Activated CD8-positive, alpha-beta memory T cell treated with anti-CD3 and anti-CD28 coated beads for 24 hours (primary cell): ENCODE results near the gene CDH8.

Source experiments
- DNase-seq: peaks from one replicate; pipeline ENCODE4 v3.0.0-alpha.2; 2020

The CDH8 gene

GRCh38 chr16:62036101-62036801 is at the start of gene CDH8:
Gene CDH8 (minus strand): TSS chr16:62036438. CDS start chr16:62021403, 15,035 bp downstream.
- no peak for DNase-seq

- no peak for DNase-seq
Observed at GRCh38 chr16:62079236-62079635, 43.0 kb upstream of the CDH8 start.

- no peak for DNase-seq
Observed at GRCh38 chr16:62077998-62078397, 41.8 kb upstream of the CDH8 start.

- no peak for DNase-seq
Observed at GRCh38 chr16:62076886-62077285, 40.6 kb upstream of the CDH8 start.

- no peak for DNase-seq
Observed at GRCh38 chr16:62068747-62069146, 32.5 kb upstream of the CDH8 start.

- DNase-seq = no peak
Observed at GRCh38 chr16:62067981-62068380, 31.7 kb upstream of the CDH8 start.

GRCh38 chr16:62067182-62067581 is 30.9 kb upstream of the CDH8 start:
- no peak for DNase-seq

- no peak for DNase-seq
Observed at GRCh38 chr16:62066747-62067146, 30.5 kb upstream of the CDH8 start.

- no peak for DNase-seq
Observed at GRCh38 chr16:62064173-62064572, 27.9 kb upstream of the CDH8 start.

GRCh38 chr16:62060089-62060488 is 23.9 kb upstream of the CDH8 start:
- no peak for DNase-seq

- no peak for DNase-seq
Observed at GRCh38 chr16:62059527-62059926, 23.3 kb upstream of the CDH8 start.

GRCh38 chr16:62058412-62058811 is 22.2 kb upstream of the CDH8 start:
- no peak for DNase-seq

GRCh38 chr16:62051942-62052341 is 15.7 kb upstream of the CDH8 start:
- no peak for DNase-seq

GRCh38 chr16:62050793-62051192 is 14.6 kb upstream of the CDH8 start:
- no peak for DNase-seq

- no peak for DNase-seq
Observed at GRCh38 chr16:62046801-62047200, 10.6 kb upstream of the CDH8 start.

GRCh38 chr16:62041401-62041800 is 5.2 kb upstream of the CDH8 start:
- no peak for DNase-seq

GRCh38 chr16:62038646-62039045 is 2.4 kb upstream of the CDH8 start:
- DNase-seq = no peak

GRCh38 chr16:62038225-62038624 is 2.0 kb upstream of the CDH8 start:
- no peak for DNase-seq

- DNase-seq = no peak
Observed at GRCh38 chr16:62036802-62037135, 531 bp upstream of the CDH8 start.

GRCh38 chr16:62035115-62036092 is 834 bp downstream of the CDH8 start:
- no peak for DNase-seq

GRCh38 chr16:62034231-62035114 is 1.8 kb downstream of the CDH8 start:
- DNase-seq = no peak

- DNase-seq = no peak
Observed at GRCh38 chr16:62033065-62033464, 3.2 kb downstream of the CDH8 start.

- no peak for DNase-seq
Observed at GRCh38 chr16:62029947-62030346, 6.3 kb downstream of the CDH8 start.
